WTC11 (cell line): Measurements from ENCODE around the gene CFAP58. TPM values are rescaled to one million over a fixed set of nuclear protein-coding genes. Genes with fewer than 3 reads are reported as not detected.

Experiments used
- ATAC-seq: fragments of 200-7000 bp; cut with Tn5 transposase; 2 replicates; pipeline ENCODE4 v1.10.0; 2021; ENCODE audit warnings: mild to moderate bottlenecking, moderate library complexity
- CTCF ChIA-PET: fragments of 300-600 bp; sonication (Branson Sonifier 250); formaldehyde crosslinking; loops from one replicate; lab custom pipeline; 2021; ENCODE audit warnings: antibody characterized with exemption; lab: Charles Lee
- POLR2A ChIA-PET: fragments of 350-600 bp; sonication (Branson Sonifier 250); formaldehyde crosslinking; loops from one replicate; lab custom pipeline; 2021; ENCODE audit warnings: antibody characterized with exemption; lab: Charles Lee
- DNase-seq: peaks from one replicate; pipeline ENCODE4 v3.0.0; 2021; ENCODE audit warnings: low spot score
- H3K27ac Mint-ChIP-seq: 2 replicates; pipeline ENCODE4 v1.8.0; 2021; ENCODE audit warnings: mixed read lengths
- H3K27me3 Mint-ChIP-seq: 2 replicates; pipeline ENCODE4 v1.8.0; 2021; ENCODE audit warnings: low read depth, mild to moderate bottlenecking, moderate library complexity, mixed read lengths
- H3K36me3 Mint-ChIP-seq: 2 replicates; pipeline ENCODE4 v1.8.0; 2021; ENCODE audit warnings: mixed read lengths
- H3K4me1 Mint-ChIP-seq: 2 replicates; pipeline ENCODE4 v1.8.0; 2022; ENCODE audit warnings: mixed read lengths
- H3K4me3 Mint-ChIP-seq: 2 replicates; pipeline ENCODE4 v1.8.0; 2021; ENCODE audit warnings: mild to moderate bottlenecking, moderate library complexity, mixed read lengths
- H3K9me3 Mint-ChIP-seq: 2 replicates; pipeline ENCODE4 v1.8.0; 2021; ENCODE audit warnings: mixed read lengths
- ATF1 ChIP-seq: sonication (generic); formaldehyde crosslinking; IDR thresholded peaks from 2 replicates; pipeline ENCODE4 v1.8.1; 2023; ENCODE audit warnings: mild to moderate bottlenecking, moderate library complexity, missing genetic modification reagents
- CBFB ChIP-seq: sonication (generic); formaldehyde crosslinking; IDR thresholded peaks from 2 replicates; pipeline ENCODE4 v1.8.1; 2022; ENCODE audit warnings: mild to moderate bottlenecking, low read depth, missing genetic modification reagents
- CREM ChIP-seq: sonication (generic); formaldehyde crosslinking; IDR thresholded peaks from 2 replicates; pipeline ENCODE4 v1.8.1; 2022; ENCODE audit warnings: mild to moderate bottlenecking, missing genetic modification reagents, moderate library complexity
- ETV6 ChIP-seq: sonication (generic); formaldehyde crosslinking; IDR thresholded peaks from 2 replicates; pipeline ENCODE4 v1.8.1; 2022; ENCODE audit warnings: mild to moderate bottlenecking, missing genetic modification reagents
- FOXK1 ChIP-seq: sonication (generic); formaldehyde crosslinking; IDR thresholded peaks from 2 replicates; pipeline ENCODE4 v1.8.0; 2022; ENCODE audit warnings: mild to moderate bottlenecking, moderate library complexity, missing genetic modification reagents
- GABPB1 ChIP-seq: sonication (generic); formaldehyde crosslinking; IDR thresholded peaks from 2 replicates; pipeline ENCODE4 v1.8.1; 2023; ENCODE audit warnings: mild to moderate bottlenecking, missing genetic modification reagents
- JUN ChIP-seq: sonication (generic); formaldehyde crosslinking; IDR thresholded peaks from 2 replicates; pipeline ENCODE4 v1.8.0; 2023; ENCODE audit warnings: mild to moderate bottlenecking, missing genetic modification reagents
- NFE2L1 ChIP-seq: sonication (generic); formaldehyde crosslinking; IDR thresholded peaks from 2 replicates; pipeline ENCODE4 v1.8.1; 2023; ENCODE audit warnings: missing genetic modification reagents
- NR1H2 ChIP-seq: sonication (generic); formaldehyde crosslinking; IDR thresholded peaks from 2 replicates; pipeline ENCODE4 v1.9.0; 2021; ENCODE audit warnings: mild to moderate bottlenecking, moderate library complexity, missing genetic modification reagents
- OVOL2 ChIP-seq: fragments of 250-450 bp; sonication (Bioruptor Pico); IDR thresholded peaks from 2 replicates; pipeline ENCODE4 v1.9.0; 2021; ENCODE audit warnings: mild to moderate bottlenecking, borderline replicate concordance
- PRRX2 ChIP-seq: fragments of 250-450 bp; sonication (Bioruptor Pico); IDR thresholded peaks from 2 replicates; pipeline ENCODE4 v1.8.0; 2021; ENCODE audit warnings: mild to moderate bottlenecking
- SMAD4 ChIP-seq: sonication (generic); formaldehyde crosslinking; IDR thresholded peaks from 2 replicates; pipeline ENCODE4 v1.8.0; 2022; ENCODE audit warnings: mild to moderate bottlenecking, missing genetic modification reagents
- SOX15 ChIP-seq: fragments of 250-450 bp; sonication (Bioruptor Pico); IDR thresholded peaks from 2 replicates; pipeline ENCODE4 v1.9.0; 2021; ENCODE audit warnings: mild to moderate bottlenecking
- SP1 ChIP-seq: sonication (generic); formaldehyde crosslinking; conservative IDR thresholded peaks from 2 replicates; pipeline ENCODE4 v1.8.1; 2022; ENCODE audit warnings: missing genetic modification reagents
- TCF7 ChIP-seq: sonication (generic); formaldehyde crosslinking; IDR thresholded peaks from 2 replicates; pipeline ENCODE4 v1.8.0; 2022; ENCODE audit warnings: mild to moderate bottlenecking, low read depth, missing genetic modification reagents, moderate library complexity
- ZNF219 ChIP-seq: sonication (generic); formaldehyde crosslinking; IDR thresholded peaks from 2 replicates; pipeline ENCODE4 v1.8.0; 2023; ENCODE audit warnings: missing genetic modification reagents, mild to moderate bottlenecking, borderline replicate concordance
- ZNF396 ChIP-seq: fragments of 250-450 bp; sonication (Bioruptor Pico); IDR thresholded peaks from 2 replicates; pipeline ENCODE4 v1.8.0; 2021; ENCODE audit warnings: mild to moderate bottlenecking, moderate library complexity, borderline replicate concordance
- ZNF416 ChIP-seq: fragments of 250-450 bp; sonication (Bioruptor Pico); IDR thresholded peaks from 2 replicates; pipeline ENCODE4 v1.9.0; 2021; ENCODE audit warnings: mild to moderate bottlenecking, inconsistent platforms
- total RNA-seq: library from RNA; stranded (reverse); gene quantifications from 3 replicates; pipeline ENCODE4 v1.2.3, GENCODE V29; 2021
- TF ChIP-seq, protein P1 (sequence below): sonication (generic); formaldehyde crosslinking; IDR thresholded peaks from 2 replicates; pipeline ENCODE4 v1.8.0; 2022; ENCODE audit warnings: mild to moderate bottlenecking, missing genetic modification reagents
- TF ChIP-seq, protein P2 (sequence below): sonication (generic); formaldehyde crosslinking; IDR thresholded peaks from 2 replicates; pipeline ENCODE4 v1.8.0; 2023; ENCODE audit warnings: missing genetic modification reagents
- TF ChIP-seq, protein P3 (sequence below): fragments of 200-600 bp; IDR thresholded peaks from 2 replicates; pipeline ENCODE4 v1.8.0; 2022; ENCODE audit warnings: antibody characterized with exemption
- TF ChIP-seq, protein P4 (sequence below): sonication (generic); formaldehyde crosslinking; IDR thresholded peaks from 2 replicates; pipeline ENCODE4 v1.8.1; 2022; ENCODE audit warnings: low read depth, missing genetic modification reagents, borderline replicate concordance
- TF ChIP-seq, protein P5 (sequence below): fragments of 250-450 bp; sonication (Bioruptor Pico); IDR thresholded peaks from 2 replicates; pipeline ENCODE4 v1.9.0; 2021; ENCODE audit warnings: mild to moderate bottlenecking
- TF ChIP-seq, protein P6 (sequence below): sonication (generic); formaldehyde crosslinking; IDR thresholded peaks from 2 replicates; pipeline ENCODE4 v1.8.1; 2022; ENCODE audit warnings: mild to moderate bottlenecking, missing genetic modification reagents, moderate library complexity, borderline replicate concordance

Gene CFAP58
- total RNA-seq, 1 experiment from 2014 or later: 1.0 TPM

DNA sequence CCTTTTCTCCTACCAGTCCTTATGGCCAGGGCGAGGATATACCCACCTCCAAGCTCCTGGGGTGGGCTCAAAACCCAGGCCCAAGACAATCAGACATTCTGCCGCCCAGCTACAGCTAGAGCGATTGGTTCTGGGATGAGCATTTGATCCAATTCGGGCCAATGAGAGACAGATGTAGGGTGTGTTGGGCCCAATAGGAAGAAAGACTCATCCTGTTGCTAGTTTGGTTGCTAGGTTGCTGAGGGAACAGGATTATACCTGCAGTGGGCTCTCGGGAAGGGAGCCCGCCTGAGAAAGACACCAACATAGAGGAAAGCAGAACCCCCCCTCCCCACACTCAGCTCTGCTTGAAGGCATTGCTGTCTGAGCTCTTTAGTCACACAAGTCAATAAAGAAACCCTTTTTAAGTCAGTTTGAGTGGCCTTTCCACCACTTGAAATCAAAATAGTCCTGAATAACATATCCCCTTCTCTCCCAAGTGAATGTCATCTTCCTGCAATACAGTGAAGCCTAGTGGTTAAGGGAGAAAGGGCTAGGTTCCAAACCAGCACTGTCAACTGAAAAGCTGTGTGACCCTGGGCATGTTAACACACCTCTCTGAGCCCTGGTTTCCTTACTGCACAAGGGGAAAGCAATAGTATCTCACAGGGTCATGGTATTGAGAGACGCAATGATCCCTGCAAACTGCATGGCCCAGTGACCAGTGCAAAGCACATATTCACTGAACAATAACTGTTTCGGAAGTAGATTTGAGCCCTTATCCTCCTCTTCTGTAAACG, 37.1 kb upstream of the CFAP58 start:
- ChIA-PET CTCF (interaction anchor here (0.9 to 1.9 kb wide), 7 partner anchors 17 to 42 kb away, joined by 3 to 9 read pairs (median 5); partner anchors contain the start of genes CFAP58 and ITPRIP), POLR2A (interaction anchor here (1.0 kb wide), 1 partner anchor 9 kb away, joined by 3 read pairs; no protein-coding TSS in a partner anchor)
- no peaks in the 10 kb centered on the region for H3K27me3 Mint-ChIP-seq
- no peaks in the 10 kb centered on the region for H3K9me3 Mint-ChIP-seq
- ATAC-seq (peak; percentile 20), DNase-seq (no peak)
- peaks cover 49% of the 10 kb centered on the region for H3K4me1 Mint-ChIP-seq
- no peak overlapping the region for H3K4me3 Mint-ChIP-seq
- peaks cover 20% of the 10 kb centered on the region for H3K36me3 Mint-ChIP-seq
- TF ChIP-seq, protein P1, sequence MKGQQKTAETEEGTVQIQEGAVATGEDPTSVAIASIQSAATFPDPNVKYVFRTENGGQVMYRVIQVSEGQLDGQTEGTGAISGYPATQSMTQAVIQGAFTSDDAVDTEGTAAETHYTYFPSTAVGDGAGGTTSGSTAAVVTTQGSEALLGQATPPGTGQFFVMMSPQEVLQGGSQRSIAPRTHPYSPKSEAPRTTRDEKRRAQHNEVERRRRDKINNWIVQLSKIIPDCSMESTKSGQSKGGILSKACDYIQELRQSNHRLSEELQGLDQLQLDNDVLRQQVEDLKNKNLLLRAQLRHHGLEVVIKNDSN: no peak
- peak overlapping the region; percentile 19 for H3K27ac Mint-ChIP-seq

DNA sequence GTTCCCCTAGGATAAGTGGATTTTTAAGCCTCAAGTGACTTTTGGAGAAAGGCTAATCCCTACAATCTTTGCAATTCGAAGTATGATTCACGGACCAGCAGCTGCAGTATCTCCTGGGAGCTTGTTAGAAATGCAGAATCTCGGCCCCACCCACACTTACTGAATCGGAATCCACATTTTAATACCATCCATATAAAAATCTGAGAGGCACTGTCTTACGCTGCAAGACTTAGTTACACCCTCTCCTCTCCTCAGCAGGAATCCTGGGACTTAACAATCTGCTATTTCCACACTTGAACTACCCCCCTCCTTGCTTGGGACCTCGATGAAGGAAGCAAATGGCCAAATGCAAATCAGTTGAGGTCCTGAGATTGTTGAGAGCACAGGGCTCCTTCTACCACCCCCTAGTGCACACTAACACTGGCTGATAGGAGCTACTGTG, 36.3 kb upstream of the CFAP58 start:
- Mint-ChIP-seq H3K4me1 (peaks cover 57% of the 10 kb centered on the region), H3K36me3 (peaks cover 20% of the 10 kb centered on the region), H3K27me3 (no peaks in the 10 kb centered on the region), H3K27ac (peak overlapping the region; percentile 19), H3K4me3 (no peak overlapping the region; the same call in 1 of the 2 replicates), H3K9me3 (no peaks in the 10 kb centered on the region)
- ATAC-seq (peak; percentile 43), DNase-seq (no peak)
- ChIA-PET POLR2A (no interaction called here), CTCF (interaction anchor here (0.9 to 5.2 kb wide), 8 partner anchors 10 to 252 kb away, joined by 3 to 33 read pairs (median 6); partner anchors contain the start of genes CFAP58 and ITPRIP)
- TF ChIP-seq NFE2L1 (CRISPR knock-in tag) (no peak), ETV6 (0 out of 2 replicates have a peak, but pooled peaks have one; percentile 22), JUN (CRISPR knock-in tag) (no peak), TCF7 (CRISPR knock-in tag) (no peak)

DNA sequence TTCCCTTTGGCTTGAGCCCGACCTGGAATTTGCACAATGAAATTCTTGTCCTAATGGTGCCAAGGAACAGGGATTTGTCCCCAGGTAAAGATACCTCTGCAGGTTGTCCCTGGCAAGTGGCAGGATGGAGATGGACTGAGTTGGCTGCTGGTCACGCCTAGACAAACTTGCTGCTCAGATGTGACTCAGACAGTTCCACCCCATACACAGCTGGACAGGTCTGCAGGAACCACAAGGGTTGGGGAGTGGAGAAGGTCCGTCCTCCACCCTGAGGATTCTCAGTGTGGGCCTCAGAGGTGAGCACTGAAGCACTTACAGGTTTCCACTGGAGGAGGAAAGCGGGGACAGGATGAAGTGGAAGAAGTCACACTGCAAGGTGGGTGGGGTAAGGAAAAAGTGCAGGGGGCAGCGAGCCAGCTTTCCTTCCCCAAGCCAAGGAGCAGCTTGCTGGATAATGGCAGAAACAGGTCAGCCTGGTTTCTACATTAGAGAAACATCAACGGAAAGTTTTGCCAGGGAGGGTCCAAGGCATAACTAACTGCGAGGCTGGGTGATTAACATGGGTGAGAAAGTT, 35.8 kb upstream of the CFAP58 start:
- Mint-ChIP-seq H3K9me3 (no peaks in the 10 kb centered on the region), H3K4me3 (no peak overlapping the region), H3K36me3 (peaks cover 17% of the 10 kb centered on the region), H3K4me1 (peaks cover 62% of the 10 kb centered on the region), H3K27me3 (no peaks in the 10 kb centered on the region), H3K27ac (peak overlapping the region; percentile 6; the same call in 1 of the 2 replicates)
- TF ChIP-seq NR1H2 (CRISPR knock-in tag) (no peak), GABPB1 (CRISPR knock-in tag) (no peak), SP1 (CRISPR knock-in tag) (no peak), ATF1 (CRISPR knock-in tag) (no peak), SMAD4 (no peak), ZNF416 (CRISPR knock-in tag) (no peak), ZNF219 (CRISPR knock-in tag) (no peak), OVOL2 (CRISPR knock-in tag) (no peak), CBFB (CRISPR knock-in tag) (no peak), SOX15 (CRISPR knock-in tag) (no peak), PRRX2 (CRISPR knock-in tag) (no peak), FOXK1 (CRISPR knock-in tag) (no peak), CREM (CRISPR knock-in tag) (no peak), ETV6 (no peak), ZNF396 (CRISPR knock-in tag) (no peak)
- TF ChIP-seq, protein P2, sequence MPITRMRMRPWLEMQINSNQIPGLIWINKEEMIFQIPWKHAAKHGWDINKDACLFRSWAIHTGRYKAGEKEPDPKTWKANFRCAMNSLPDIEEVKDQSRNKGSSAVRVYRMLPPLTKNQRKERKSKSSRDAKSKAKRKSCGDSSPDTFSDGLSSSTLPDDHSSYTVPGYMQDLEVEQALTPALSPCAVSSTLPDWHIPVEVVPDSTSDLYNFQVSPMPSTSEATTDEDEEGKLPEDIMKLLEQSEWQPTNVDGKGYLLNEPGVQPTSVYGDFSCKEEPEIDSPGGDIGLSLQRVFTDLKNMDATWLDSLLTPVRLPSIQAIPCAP: no peak
- TF ChIP-seq, protein P3, sequence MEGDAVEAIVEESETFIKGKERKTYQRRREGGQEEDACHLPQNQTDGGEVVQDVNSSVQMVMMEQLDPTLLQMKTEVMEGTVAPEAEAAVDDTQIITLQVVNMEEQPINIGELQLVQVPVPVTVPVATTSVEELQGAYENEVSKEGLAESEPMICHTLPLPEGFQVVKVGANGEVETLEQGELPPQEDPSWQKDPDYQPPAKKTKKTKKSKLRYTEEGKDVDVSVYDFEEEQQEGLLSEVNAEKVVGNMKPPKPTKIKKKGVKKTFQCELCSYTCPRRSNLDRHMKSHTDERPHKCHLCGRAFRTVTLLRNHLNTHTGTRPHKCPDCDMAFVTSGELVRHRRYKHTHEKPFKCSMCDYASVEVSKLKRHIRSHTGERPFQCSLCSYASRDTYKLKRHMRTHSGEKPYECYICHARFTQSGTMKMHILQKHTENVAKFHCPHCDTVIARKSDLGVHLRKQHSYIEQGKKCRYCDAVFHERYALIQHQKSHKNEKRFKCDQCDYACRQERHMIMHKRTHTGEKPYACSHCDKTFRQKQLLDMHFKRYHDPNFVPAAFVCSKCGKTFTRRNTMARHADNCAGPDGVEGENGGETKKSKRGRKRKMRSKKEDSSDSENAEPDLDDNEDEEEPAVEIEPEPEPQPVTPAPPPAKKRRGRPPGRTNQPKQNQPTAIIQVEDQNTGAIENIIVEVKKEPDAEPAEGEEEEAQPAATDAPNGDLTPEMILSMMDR: no peak
- TF ChIP-seq, protein P4, sequence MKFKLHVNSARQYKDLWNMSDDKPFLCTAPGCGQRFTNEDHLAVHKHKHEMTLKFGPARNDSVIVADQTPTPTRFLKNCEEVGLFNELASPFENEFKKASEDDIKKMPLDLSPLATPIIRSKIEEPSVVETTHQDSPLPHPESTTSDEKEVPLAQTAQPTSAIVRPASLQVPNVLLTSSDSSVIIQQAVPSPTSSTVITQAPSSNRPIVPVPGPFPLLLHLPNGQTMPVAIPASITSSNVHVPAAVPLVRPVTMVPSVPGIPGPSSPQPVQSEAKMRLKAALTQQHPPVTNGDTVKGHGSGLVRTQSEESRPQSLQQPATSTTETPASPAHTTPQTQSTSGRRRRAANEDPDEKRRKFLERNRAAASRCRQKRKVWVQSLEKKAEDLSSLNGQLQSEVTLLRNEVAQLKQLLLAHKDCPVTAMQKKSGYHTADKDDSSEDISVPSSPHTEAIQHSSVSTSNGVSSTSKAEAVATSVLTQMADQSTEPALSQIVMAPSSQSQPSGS (CRISPR knock-in tag): no peak
- TF ChIP-seq, protein P5, sequence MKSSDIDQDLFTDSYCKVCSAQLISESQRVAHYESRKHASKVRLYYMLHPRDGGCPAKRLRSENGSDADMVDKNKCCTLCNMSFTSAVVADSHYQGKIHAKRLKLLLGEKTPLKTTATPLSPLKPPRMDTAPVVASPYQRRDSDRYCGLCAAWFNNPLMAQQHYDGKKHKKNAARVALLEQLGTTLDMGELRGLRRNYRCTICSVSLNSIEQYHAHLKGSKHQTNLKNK: no peak
- TF ChIP-seq, protein P6, sequence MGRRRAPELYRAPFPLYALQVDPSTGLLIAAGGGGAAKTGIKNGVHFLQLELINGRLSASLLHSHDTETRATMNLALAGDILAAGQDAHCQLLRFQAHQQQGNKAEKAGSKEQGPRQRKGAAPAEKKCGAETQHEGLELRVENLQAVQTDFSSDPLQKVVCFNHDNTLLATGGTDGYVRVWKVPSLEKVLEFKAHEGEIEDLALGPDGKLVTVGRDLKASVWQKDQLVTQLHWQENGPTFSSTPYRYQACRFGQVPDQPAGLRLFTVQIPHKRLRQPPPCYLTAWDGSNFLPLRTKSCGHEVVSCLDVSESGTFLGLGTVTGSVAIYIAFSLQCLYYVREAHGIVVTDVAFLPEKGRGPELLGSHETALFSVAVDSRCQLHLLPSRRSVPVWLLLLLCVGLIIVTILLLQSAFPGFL (CRISPR knock-in tag): no peak
- DNase-seq: no peak
- POLR2A ChIA-PET: no interaction called here
- CTCF ChIA-PET: interaction anchor here (0.9 to 5.2 kb wide), 8 partner anchors 11 to 252 kb away, joined by 3 to 33 read pairs (median 6); partner anchors contain the start of genes CFAP58 and ITPRIP
- ATAC-seq: no peak
